Breast epithelium (tissue), 3 donors: ENCODE data around the gene IKBIP.

Experiments used
- CTCF ChIP-seq, 3 donors: fragments of 450-650 bp; IDR thresholded peaks; one replicate each; pipeline ENCODE4 v1.5.1; 2016 to 2017; ENCODE audit warnings: antibody characterized with exemption in 3 of 3, mild to moderate bottlenecking in 3 of 3, moderate library complexity in 3 of 3
- POLR2AphosphoS5 ChIP-seq, 3 donors: sonication (generic); formaldehyde crosslinking; IDR thresholded peaks; one replicate each; pipeline ENCODE4 v1.6.1; 2017; ENCODE audit warnings: antibody characterized with exemption in 3 of 3

- TF ChIP-seq POLR2AphosphoS5 (IDR thresholded peaks at IDR 0.05) (no peak), CTCF (IDR thresholded peaks at IDR 0.05) (no peak)
Observed at GRCh38 chr12:98579835-98580234, 64.8 kb downstream of the IKBIP start.
